Measurements from ENCODE around the gene DOCK1.

Gene DOCK1

GRCh38 chr10:127347202-127347959 is 442.2 kb downstream of the DOCK1 start:
- H3K4me3 ChIP-seq (ENCODE audit: low read depth, low read length) = no peak overlapping the region
- no peak for DNase-seq (ENCODE audit: low read depth)
- TF ChIP-seq, protein P1, sequence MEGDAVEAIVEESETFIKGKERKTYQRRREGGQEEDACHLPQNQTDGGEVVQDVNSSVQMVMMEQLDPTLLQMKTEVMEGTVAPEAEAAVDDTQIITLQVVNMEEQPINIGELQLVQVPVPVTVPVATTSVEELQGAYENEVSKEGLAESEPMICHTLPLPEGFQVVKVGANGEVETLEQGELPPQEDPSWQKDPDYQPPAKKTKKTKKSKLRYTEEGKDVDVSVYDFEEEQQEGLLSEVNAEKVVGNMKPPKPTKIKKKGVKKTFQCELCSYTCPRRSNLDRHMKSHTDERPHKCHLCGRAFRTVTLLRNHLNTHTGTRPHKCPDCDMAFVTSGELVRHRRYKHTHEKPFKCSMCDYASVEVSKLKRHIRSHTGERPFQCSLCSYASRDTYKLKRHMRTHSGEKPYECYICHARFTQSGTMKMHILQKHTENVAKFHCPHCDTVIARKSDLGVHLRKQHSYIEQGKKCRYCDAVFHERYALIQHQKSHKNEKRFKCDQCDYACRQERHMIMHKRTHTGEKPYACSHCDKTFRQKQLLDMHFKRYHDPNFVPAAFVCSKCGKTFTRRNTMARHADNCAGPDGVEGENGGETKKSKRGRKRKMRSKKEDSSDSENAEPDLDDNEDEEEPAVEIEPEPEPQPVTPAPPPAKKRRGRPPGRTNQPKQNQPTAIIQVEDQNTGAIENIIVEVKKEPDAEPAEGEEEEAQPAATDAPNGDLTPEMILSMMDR (IDR thresholded peaks at IDR 0.05; ENCODE audit: control insufficient read depth, extremely low read depth, insufficient read depth) = no peak

DNA sequence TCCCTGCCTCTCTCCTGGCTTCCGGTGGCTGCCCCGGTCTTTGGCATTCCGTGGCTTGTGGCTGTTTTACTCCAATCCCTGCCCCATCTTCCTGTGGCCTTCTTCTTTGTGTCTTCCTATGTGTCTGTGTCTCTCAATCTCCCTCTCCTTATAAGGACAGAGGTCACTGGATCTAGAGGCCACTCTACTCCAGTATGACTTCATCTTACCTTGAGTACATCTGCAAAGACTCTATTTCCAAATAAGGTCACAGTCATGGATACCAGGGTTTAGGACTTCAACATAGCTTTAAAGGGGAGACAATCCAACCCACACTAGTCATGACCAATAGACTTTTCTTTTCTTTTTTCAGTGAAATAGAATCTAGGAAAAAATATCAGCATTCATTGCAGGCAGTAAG is 444.5 kb downstream of the DOCK1 start:
- TF ChIP-seq, protein P1 (IDR thresholded peaks at IDR 0.05; ENCODE audit: control insufficient read depth, extremely low read depth, insufficient read depth) = no peak
- H3K4me3 ChIP-seq (ENCODE audit: low read depth, low read length) = no peak overlapping the region
- no peak for DNase-seq (ENCODE audit: low read depth)

DNA sequence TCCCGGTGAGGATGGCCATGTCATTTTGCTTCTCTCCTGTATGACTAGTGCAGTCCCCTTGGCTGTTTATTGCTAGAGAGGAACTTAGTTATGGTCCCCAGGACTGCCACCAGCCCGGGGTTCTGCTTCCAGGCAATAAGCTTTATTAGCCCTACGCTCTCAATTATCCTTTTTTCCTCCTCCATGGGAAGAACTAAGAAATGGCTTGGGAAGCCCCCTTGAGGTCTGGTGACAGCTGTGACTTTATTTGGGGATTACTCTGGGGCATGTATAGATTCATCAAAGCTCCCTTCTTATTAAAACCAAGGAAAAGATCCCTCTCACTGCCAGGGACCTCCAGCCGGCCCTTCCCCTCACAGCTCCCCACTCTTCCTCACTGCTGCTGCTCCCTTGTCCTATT is 446.3 kb downstream of the DOCK1 start:
- DNase-seq (ENCODE audit: low read depth) = no peak
- TF ChIP-seq, protein P1 (IDR thresholded peaks at IDR 0.05; ENCODE audit: control insufficient read depth, extremely low read depth, insufficient read depth) = no peak
- H3K4me3 ChIP-seq (ENCODE audit: low read depth, low read length) = no peak overlapping the region

- DNase-seq (ENCODE audit: low read depth) = no peak
- H3K4me3 ChIP-seq (ENCODE audit: low read depth, low read length) = no peak overlapping the region
- TF ChIP-seq, protein P1 (IDR thresholded peaks at IDR 0.05; ENCODE audit: control insufficient read depth, extremely low read depth, insufficient read depth) = no peak
These were observed 448.3 kb downstream of the DOCK1 start for GRCh38 chr10:127353544-127353943.

- no peak for DNase-seq (ENCODE audit: low read depth)
- no peak overlapping the region for H3K4me3 ChIP-seq (ENCODE audit: low read depth, low read length)
- TF ChIP-seq, protein P1 (IDR thresholded peaks at IDR 0.05; ENCODE audit: control insufficient read depth, extremely low read depth, insufficient read depth) = no peak
These were observed 449.0 kb downstream of the DOCK1 start for GRCh38 chr10:127354255-127354654.

GRCh38 chr10:127354992-127355391 is 449.8 kb downstream of the DOCK1 start:
- TF ChIP-seq, protein P1 (IDR thresholded peaks at IDR 0.05; ENCODE audit: control insufficient read depth, extremely low read depth, insufficient read depth) = no peak
- no peak for DNase-seq (ENCODE audit: low read depth)
- H3K4me3 ChIP-seq (ENCODE audit: low read depth, low read length) = no peak overlapping the region

- TF ChIP-seq, protein P1 (IDR thresholded peaks at IDR 0.05; ENCODE audit: control insufficient read depth, extremely low read depth, insufficient read depth) = no peak
- no peak for DNase-seq (ENCODE audit: low read depth)
- no peak overlapping the region for H3K4me3 ChIP-seq (ENCODE audit: low read depth, low read length)
These were observed 451.1 kb downstream of the DOCK1 start for GRCh38 chr10:127356360-127356759.

Data from LNCaP clone FGC (cell line).